SK-N-MC (cell line): ENCODE measurements around the gene MAN1B1.
"Not testable (repeated sequence)": the region's sequence is repeated elsewhere in the genome, so short reads cannot be mapped to it uniquely, and the experiment has no call there.

Source experiments
- DNase-seq: peaks from one replicate; pipeline ENCODE4 v3.0.0-alpha.2; 2011; ENCODE audit warnings: low read depth, low spot score
- H3K27ac ChIP-seq: fragments of 200-600 bp; sonication (generic); 2 replicates; pipeline ENCODE4 v1.5.1; 2016; ENCODE audit warnings: mixed run types
- H3K36me3 ChIP-seq: fragments of 200-600 bp; sonication (generic); 2 replicates; pipeline ENCODE4 v1.6.1; 2017; ENCODE audit warnings: antibody characterized with exemption, low read length, mixed read lengths; ENCODE audit not compliant: insufficient read depth
- H3K4me3 ChIP-seq: fragments of 200-600 bp; sonication (generic); 2 replicates; pipeline ENCODE4 v1.5.1; 2016
- H3K9ac ChIP-seq: fragments of 200-600 bp; sonication (generic); 2 replicates; pipeline ENCODE4 v1.8.0; 2017; ENCODE audit warnings: mixed run types, mixed read lengths; ENCODE audit not compliant: insufficient read length
- H3K9me3 ChIP-seq: fragments of 200-600 bp; sonication (generic); 2 replicates; pipeline ENCODE4 v1.6.1; 2017; ENCODE audit warnings: low read depth, mild to moderate bottlenecking, antibody characterized with exemption, low read length, moderate library complexity, mixed read lengths
- EZH2 ChIP-seq: fragments of 200-600 bp; sonication (generic); IDR thresholded peaks from one replicate; pipeline ENCODE4 v1.6.1; 2017; ENCODE audit warnings: antibody characterized with exemption
- FOXP2 ChIP-seq: optimal IDR thresholded peaks from 2 replicates; pipeline ENCODE3; 2011; ENCODE audit warnings: mild to moderate bottlenecking, moderate library complexity; ENCODE audit not compliant: insufficient read depth; ENCODE audit errors: extremely low read length, control extremely low read depth
- POLR2AphosphoS5 ChIP-seq: IDR thresholded peaks from 2 replicates; pipeline ENCODE4 v1.6.1; 2012; ENCODE audit warnings: mild to moderate bottlenecking, low read depth, low read length, borderline replicate concordance

MAN1B1 gene

DNA sequence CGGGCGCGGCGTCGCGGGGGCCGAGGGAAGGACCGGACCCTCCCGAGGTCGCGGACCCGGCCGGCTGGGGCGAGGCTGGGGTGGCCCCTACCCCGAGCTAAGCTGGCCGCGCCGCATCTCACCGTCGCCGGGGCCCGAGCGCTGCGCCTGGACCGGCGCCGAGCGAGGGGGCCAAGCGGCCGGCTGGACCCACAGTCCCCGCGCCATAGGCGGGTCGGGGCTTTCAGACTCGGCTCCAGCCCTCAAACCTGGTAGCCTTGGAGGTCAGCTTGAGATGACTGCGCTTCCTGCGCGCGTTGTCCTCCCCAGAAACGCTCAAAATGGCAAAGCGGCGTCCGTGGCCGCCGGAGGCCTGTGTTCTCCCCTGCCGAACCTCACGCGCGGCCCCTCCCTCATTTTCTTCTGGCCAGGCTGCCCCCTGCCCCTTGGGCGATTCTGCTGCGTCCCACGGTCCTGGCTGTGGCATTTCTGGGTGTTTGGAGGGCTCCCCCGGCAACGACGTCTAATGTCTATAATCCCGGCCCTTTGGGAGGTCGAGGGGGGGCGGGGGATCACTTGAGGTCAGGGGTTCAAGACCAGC lies 43.5 kb downstream of the MAN1B1 start:
- no peak for DNase-seq
- no peak overlapping the region for H3K9ac ChIP-seq
- no peak overlapping the region for H3K27ac ChIP-seq
- H3K9me3 ChIP-seq = no peaks in the 10 kb centered on the region
- TF ChIP-seq FOXP2 (no peak), POLR2AphosphoS5 (no peak), EZH2 (no peak)
- peak overlapping the region; percentile 80 for H3K4me3 ChIP-seq
- H3K36me3 ChIP-seq = no peaks in the 10 kb centered on the region

DNA sequence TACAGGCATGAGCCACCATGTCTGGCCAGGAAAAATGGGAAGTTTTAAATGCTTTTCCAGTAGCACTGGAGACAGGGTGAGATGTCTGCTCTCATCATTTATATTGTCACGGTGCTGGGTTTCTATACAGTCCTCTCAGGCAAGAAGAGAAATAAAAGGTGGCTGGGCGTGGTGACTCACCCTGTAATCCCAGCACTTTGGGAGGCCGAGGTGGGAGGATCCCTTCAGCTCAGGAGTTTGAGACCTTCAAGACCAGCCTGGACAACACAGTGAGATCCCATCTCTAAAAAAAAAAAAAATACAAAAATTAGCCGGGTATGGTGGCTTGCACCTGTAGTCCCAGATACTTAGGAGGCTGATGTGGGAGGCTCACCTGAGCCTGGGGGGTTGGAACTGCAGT lies 47.4 kb downstream of the MAN1B1 start:
- no peak overlapping the region for H3K27ac ChIP-seq
- H3K36me3 ChIP-seq = no peaks in the 10 kb centered on the region
- no peak for TF ChIP-seq POLR2AphosphoS5
- TF ChIP-seq EZH2 = no peak
- no peak for TF ChIP-seq FOXP2
- no peak for DNase-seq
- H3K4me3 ChIP-seq = no peak overlapping the region
- no peak overlapping the region for H3K9ac ChIP-seq
- H3K9me3 ChIP-seq = no peaks in the 10 kb centered on the region

GRCh38 chr9:137135154-137135553 lies 48.4 kb downstream of the MAN1B1 start:
- H3K27ac ChIP-seq, H3K36me3 ChIP-seq, DNase-seq, H3K9me3 ChIP-seq, H3K9ac ChIP-seq, H3K4me3 ChIP-seq: not testable (repeated sequence)

DNA sequence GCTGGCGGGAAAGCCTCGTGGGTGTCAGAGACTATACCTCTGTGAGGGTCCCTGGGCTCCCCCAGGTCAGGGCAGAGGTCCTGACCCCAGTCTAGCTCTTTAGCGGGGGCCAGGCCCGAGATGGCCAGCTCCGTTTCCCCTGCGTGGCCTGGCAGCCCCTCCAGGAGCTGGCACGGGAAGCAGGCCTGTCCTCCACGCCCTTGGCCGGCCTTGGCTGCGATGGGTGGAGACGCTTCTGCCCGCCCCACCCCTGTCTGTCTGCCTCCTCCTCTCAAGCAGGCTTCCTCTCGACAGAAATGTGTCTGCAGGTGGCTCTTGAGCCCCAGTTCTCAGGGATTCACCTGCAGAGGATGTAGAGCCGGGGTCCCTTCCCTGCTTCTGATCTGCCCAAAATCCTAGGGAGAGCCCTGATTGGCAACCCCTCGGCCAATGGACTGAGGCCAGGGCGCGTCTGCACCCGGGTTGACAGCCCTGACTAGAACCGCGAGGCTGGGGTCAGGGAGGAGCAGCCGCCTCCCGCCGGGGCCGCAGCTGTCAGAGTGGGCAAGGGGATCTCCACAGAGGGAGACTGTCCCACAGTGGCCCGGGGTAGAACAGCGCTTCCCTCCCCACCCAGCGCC lies 49.6 kb downstream of the MAN1B1 start:
- no peak overlapping the region for H3K4me3 ChIP-seq
- no peak overlapping the region for H3K27ac ChIP-seq
- no peak for TF ChIP-seq FOXP2
- TF ChIP-seq POLR2AphosphoS5 = no peak
- no peak for TF ChIP-seq EZH2
- H3K36me3 ChIP-seq = no peaks in the 10 kb centered on the region
- H3K9me3 ChIP-seq = no peaks in the 10 kb centered on the region
- no peak overlapping the region for H3K9ac ChIP-seq
- no peak for DNase-seq

DNA sequence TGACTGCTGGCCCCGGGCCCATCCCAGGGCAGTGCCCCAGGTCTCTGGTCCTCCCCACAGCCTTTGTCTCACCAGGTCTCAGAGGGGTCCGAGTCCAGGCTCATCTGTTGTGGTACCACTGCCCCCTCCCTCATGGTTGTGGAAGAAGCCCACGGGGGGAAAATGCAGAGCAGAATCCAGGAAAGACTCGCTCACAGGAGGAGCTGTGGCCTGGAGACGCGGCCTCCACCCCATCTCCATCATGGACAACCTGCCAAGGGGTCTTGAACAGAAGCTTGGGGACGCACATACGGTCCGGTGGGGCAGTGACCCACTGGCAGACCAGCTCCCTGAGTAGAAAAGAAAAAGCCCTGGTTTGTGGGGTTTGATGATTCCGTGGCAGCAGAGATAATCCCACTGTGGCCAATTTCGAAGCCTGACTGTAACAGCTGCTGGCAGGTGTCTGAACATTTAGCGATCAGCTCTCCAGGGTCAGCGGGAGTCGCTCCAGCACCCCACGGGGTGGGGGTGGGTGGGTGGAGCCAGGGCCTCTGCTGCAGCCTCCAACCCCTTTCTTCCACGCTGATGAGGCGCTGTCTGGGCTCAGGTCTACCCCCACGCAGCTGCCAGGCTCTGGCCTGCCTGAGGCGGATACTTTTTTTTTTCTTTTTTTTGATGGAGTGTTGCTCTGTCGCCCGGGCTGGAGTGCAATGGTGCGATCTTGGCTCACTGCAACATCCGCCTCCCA lies 50.3 kb downstream of the MAN1B1 start:
- no peak overlapping the region for H3K4me3 ChIP-seq
- no peak for DNase-seq
- no peaks in the 10 kb centered on the region for H3K36me3 ChIP-seq
- no peak for TF ChIP-seq EZH2
- H3K9me3 ChIP-seq = no peaks in the 10 kb centered on the region
- no peak overlapping the region for H3K27ac ChIP-seq
- no peak overlapping the region for H3K9ac ChIP-seq

DNA sequence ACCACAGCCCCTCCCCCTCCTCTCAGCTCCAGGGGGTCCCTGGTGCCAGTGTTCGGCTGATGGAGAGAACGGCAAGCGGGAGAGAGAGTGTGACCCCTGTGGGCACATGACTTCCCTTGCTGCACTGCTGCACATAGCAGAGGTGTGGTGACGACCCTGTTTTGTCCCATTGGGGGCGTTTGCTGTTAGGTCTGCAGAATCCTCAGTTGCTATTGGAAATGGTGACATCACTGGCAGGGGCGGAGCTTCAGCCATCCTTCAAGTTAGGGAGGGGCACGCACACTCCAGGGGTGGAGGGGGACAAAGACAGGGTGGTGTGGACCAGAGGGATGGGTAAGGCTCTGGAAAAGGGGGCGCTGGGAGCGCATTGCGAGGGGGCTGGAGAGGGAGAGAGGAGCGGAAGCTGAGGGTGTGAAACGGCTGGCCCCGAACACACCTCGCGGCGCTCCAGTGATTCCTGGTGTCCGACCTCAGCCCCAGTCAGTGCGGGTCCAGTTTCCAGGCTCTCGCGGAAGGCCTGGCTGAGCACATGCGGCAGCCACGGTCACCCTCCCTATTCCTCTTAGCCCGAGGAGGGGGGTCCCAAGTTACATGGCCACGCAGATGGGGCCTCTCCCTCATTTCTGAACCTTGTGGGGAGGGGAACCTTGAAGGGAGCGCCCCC lies 51.4 kb downstream of the MAN1B1 start:
- no peak for DNase-seq
- Histone ChIP-seq H3K36me3 (no peaks in the 10 kb centered on the region), H3K9me3 (no peaks in the 10 kb centered on the region), H3K9ac (no peak overlapping the region), H3K27ac (no peak overlapping the region), H3K4me3 (no peak overlapping the region)
- TF ChIP-seq FOXP2 (no peak), EZH2 (no peak), POLR2AphosphoS5 (no peak)

- Histone ChIP-seq H3K27ac (no peak within 1 kb of the TSS), H3K36me3 (no peaks in the 10 kb centered on the region), H3K9me3 (no peaks in the 10 kb centered on the region), H3K9ac (no peak within 1 kb of the TSS), H3K4me3 (no peak within 1 kb of the TSS)
- DNase-seq = no peak
- TF ChIP-seq FOXP2 (no peak), EZH2 (no peak), POLR2AphosphoS5 (no peak)
Observed at GRCh38 chr9:137138722-137139467, 52.1 kb downstream of the MAN1B1 start, which contains the start of gene GRIN1. Gene GRIN1, plus strand, starts transcription at chr9:137139154. Its CDS starts 333 bp downstream, at chr9:137139487.

DNA sequence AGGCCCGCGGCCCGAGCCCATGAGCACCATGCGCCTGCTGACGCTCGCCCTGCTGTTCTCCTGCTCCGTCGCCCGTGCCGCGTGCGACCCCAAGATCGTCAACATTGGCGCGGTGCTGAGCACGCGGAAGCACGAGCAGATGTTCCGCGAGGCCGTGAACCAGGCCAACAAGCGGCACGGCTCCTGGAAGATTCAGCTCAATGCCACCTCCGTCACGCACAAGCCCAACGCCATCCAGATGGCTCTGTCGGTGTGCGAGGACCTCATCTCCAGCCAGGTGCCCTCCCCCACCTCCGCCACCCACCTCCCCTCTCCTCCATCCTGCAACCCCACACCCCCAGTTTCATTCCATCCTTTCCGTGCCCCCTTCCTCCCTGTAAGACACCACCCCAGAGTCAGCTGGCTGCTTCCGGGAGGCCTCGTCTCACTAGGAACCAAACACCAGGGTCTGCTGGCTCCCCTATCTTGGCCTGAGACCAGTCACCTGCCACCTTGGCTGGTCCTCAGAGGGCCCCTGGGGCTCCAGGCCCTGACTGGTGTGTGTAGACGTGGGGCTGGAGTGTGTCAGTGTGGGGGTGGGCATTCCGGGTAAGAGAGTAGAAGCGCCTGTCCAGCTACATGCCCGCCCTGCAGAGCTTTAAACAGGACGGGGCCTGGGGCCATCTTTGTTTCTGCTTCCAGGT lies 52.8 kb downstream of the MAN1B1 start:
- Histone ChIP-seq H3K9me3 (no peaks in the 10 kb centered on the region), H3K36me3 (no peaks in the 10 kb centered on the region), H3K9ac (no peak overlapping the region), H3K27ac (no peak overlapping the region), H3K4me3 (no peak overlapping the region)
- no peak for DNase-seq
- TF ChIP-seq EZH2 (no peak), POLR2AphosphoS5 (no peak), FOXP2 (no peak)
